Thyroid gland (tissue), 4 donors: Measurements from ENCODE around the gene IRF5. TPM values are rescaled to one million over a fixed set of nuclear protein-coding genes. Genes with fewer than 3 reads are reported as not detected.

ENCODE experiments used
- DNase-seq, 2 donors: peaks; one replicate each; pipeline ENCODE4 v3.0.0-alpha.2; 2019
- H3K27ac ChIP-seq, 3 donors: fragments of 200-600 bp; sonication (generic); 1 replicate in 2 of 3; 2 replicates in 1 of 3; pipeline ENCODE4 v1.5.1; 2016 to 2019; ENCODE audit warnings: mild to moderate bottlenecking in 1 of 3, moderate library complexity in 1 of 3
- H3K27me3 ChIP-seq: fragments of 200-600 bp; sonication (generic); one replicate; pipeline ENCODE4 v1.5.1; 2019
- H3K36me3 ChIP-seq, 2 donors: fragments of 200-600 bp; sonication (generic); one replicate each; pipeline ENCODE4 v1.5.1; 2016 to 2019
- H3K4me1 ChIP-seq, 2 donors: fragments of 200-600 bp; sonication (generic); one replicate each; pipeline ENCODE4 v1.5.1; 2017 to 2019
- H3K4me3 ChIP-seq, 3 donors: fragments of 200-600 bp; sonication (generic); replicated peaks in 1 of 3; 1 replicate in 2 of 3; 2 replicates in 1 of 3; pipeline ENCODE4 v1.5.1; 2016; ENCODE audit warnings: mild to moderate bottlenecking in 1 of 3
- H3K9me3 ChIP-seq: fragments of 200-600 bp; sonication (generic); one replicate; pipeline ENCODE4 v1.5.1; 2017
- POLR2A ChIP-seq, 2 donors: fragments of 450-650 bp; IDR thresholded peaks; one replicate each; pipeline ENCODE4 v1.6.1; 2017; ENCODE audit warnings: antibody characterized with exemption in 2 of 2, mild to moderate bottlenecking in 2 of 2, moderate library complexity in 1 of 2
- WGBS, 2 donors: methylation state at CpG; one replicate each; pipeline ENCODE4 v1.1.5; 2017; 5-methylcytosine and 5-hydroxymethylcytosine counted together
- intact Hi-C: fragments of 100-400 bp; cut with DNase I; formaldehyde crosslinking; loops from one replicate; pipeline ENCODE4 v1.15.1; 2023
- total RNA-seq, 4 donors: library from RNA; depleted of rRNA; stranded (reverse); fragments of >200 nt; gene quantifications; one replicate each; pipeline ENCODE4 v1.2.3, GENCODE V29; 2016
- TF ChIP-seq, protein P1 (sequence below), 6 experiments: fragments of 200-600 bp in 3 of 6; fragments of 450-650 bp in 3 of 6; sonication (generic) in 3 of 6; IDR thresholded peaks; one replicate each; pipeline ENCODE4 v1.5.1; 2016 to 2019; ENCODE audit warnings: antibody characterized with exemption in 6 of 6, mild to moderate bottlenecking in 2 of 6, inconsistent platforms in 1 of 6, moderate library complexity in 1 of 6

The IRF5 gene
- total RNA-seq, 4 donors from 2014 or later, result 3.7 to 6.0 (median 4.9) TPM

DNA sequence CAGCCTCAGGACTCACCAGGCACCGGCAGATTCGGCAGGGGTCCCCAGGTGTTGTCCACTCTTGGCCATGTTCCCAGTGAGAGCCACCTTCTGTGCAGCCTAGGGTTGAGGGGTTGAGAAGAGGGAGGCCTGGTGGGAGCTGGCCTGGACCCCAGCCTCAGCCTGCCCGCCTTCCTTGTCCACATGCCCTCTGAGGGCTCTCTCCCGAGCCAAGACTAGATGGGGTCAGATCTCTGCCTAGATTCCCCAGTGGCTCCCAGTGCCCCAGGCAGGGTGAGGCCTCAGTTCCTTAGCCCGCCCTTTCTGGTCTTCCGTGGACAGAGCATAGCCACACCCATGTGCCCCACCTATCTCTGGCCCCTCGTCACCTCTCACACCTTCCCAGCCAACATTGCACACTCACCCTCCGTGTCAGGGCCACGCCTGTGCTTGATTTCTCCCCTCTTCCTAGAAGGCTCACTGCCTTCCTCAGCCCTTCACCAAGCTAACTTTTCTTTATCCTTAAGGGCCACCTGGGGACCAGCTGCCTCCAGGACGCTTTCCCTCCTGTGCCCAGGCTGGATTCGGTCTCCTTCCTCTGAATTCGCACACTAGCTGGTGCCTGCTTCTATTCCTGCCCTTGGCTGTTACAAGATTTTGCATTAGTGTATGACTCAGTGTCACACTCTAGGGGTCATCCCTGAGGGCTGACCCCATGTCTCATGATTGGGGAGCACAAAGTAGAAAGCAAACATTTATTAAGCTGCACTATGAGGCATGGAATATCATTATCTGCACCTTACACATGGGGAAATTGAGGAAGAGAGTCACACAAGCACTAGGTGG lies 34.8 kb upstream of the IRF5 start:
- Histone ChIP-seq H3K27ac (no peak overlapping the region), H3K27me3 (no peaks in the 10 kb centered on the region), H3K4me3 (no peak overlapping the region), H3K9me3 (no peaks in the 10 kb centered on the region), H3K4me1 (no peaks in the 10 kb centered on the region), H3K36me3 (no peaks in the 10 kb centered on the region)
- intact Hi-C loops, result loop anchor here (5.0 kb wide), 1 partner anchor 309 kb away; no protein-coding TSS in a partner anchor
- DNase-seq, result no peak
- TF ChIP-seq POLR2A (IDR thresholded peaks at IDR 0.05), result no peak
- TF ChIP-seq, protein P1, sequence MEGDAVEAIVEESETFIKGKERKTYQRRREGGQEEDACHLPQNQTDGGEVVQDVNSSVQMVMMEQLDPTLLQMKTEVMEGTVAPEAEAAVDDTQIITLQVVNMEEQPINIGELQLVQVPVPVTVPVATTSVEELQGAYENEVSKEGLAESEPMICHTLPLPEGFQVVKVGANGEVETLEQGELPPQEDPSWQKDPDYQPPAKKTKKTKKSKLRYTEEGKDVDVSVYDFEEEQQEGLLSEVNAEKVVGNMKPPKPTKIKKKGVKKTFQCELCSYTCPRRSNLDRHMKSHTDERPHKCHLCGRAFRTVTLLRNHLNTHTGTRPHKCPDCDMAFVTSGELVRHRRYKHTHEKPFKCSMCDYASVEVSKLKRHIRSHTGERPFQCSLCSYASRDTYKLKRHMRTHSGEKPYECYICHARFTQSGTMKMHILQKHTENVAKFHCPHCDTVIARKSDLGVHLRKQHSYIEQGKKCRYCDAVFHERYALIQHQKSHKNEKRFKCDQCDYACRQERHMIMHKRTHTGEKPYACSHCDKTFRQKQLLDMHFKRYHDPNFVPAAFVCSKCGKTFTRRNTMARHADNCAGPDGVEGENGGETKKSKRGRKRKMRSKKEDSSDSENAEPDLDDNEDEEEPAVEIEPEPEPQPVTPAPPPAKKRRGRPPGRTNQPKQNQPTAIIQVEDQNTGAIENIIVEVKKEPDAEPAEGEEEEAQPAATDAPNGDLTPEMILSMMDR (IDR thresholded peaks at IDR 0.05), result no peak
- WGBS, 2 donors, result 82 to 92% methylated on average over 10 to 12 of the region's 12 CpGs

DNA sequence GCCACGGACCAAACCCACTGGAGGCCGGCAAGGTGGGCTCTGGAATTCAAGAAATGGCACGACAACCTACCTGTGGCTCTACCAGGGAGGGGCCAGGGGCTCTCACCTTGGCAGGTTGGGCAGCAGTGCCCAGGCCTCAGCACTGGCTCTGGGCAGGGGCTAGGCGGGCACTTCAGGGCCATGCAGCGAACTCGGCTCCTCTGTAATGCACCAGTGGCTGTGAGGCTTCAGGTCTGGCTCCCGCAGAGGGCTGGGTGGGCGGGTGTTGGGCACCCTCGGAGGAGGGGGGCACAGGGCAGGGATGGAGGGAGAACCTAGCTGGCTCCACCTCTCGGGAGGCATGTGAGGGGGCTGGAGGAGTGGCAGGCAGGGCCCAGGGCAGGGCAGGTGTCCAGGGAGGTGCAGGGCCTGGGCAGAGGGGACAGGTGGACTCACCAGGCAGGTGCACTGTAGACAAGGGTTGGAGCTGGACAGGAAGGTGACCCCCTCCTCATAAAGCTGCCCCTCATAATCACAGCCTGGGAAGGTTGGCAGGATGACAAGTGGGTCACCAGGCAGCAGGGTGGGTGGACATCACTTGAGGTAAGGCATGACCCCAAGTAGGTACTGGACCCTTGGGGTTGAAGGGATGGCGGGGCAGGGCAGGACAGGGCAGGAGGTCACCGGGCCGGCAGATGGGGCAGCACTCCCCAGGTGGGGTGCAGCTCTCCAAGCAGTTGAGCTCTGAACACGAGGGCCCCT lies 33.9 kb upstream of the IRF5 start:
- TF ChIP-seq, protein P1 (IDR thresholded peaks at IDR 0.05), result no peak
- TF ChIP-seq POLR2A (IDR thresholded peaks at IDR 0.05), result no peak
- intact Hi-C loops, result loop anchor here (5.0 kb wide), 1 partner anchor 309 kb away; no protein-coding TSS in a partner anchor
- DNase-seq, result no peak
- Histone ChIP-seq H3K27me3 (no peaks in the 10 kb centered on the region), H3K27ac (no peak overlapping the region), H3K9me3 (no peaks in the 10 kb centered on the region), H3K36me3 (no peaks in the 10 kb centered on the region), H3K4me3 (no peak overlapping the region), H3K4me1 (no peaks in the 10 kb centered on the region)
- 75 to 80% methylated on average over 11 to 14 of the region's 14 CpGs for WGBS, 2 donors

DNA sequence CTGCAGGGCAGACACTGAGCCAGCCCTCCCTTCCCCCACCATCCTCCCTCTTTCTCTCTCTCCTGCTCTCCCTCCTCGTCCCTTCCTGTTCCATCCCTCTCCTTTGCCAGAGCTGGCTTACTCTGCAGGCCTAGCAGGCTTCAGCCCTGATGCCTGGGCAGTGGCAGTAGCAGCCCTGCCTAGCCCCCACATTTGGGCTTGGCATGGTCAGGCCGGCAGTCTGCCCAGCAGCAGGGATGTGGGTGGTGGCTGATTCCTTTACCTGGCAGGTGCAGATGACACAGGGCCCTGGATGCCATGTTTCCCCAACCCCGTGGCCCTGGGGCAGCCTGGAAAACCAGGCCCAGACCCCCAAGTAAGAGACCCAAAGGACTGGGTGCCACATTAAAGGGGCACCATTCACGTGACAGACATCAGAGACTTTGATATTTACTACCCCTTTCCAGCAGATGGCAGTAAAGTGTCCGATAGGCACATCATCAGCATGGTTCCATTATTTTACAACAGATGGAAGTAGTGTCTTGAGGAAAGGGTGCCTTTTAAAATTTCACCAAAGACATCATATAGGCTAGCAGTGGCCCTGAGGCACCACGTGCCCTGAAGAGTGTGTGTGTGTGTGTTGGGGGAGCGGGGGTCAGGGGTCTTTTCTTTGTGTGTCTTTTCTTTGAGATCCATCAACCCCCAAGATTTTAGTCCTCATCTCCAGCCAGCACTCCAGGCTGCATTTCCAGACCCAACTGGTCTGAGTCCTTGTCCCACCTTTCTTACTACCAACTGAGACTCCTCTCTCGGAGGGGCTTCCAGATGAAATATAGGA lies 33.1 kb upstream of the IRF5 start:
- 41 to 51% methylated on average over 8 of the region's 8 CpGs for WGBS, 2 donors
- no peak overlapping the region for H3K27ac ChIP-seq
- H3K9me3 ChIP-seq, result no peaks in the 10 kb centered on the region
- intact Hi-C loops, result loop anchor here (5.0 kb wide), 2 partner anchors 188 to 308 kb away; no protein-coding TSS in a partner anchor
- no peak overlapping the region for H3K4me3 ChIP-seq
- no peaks in the 10 kb centered on the region for H3K36me3 ChIP-seq
- peaks cover under 1% of the 10 kb centered on the region in 2 donors for H3K4me1 ChIP-seq
- no peaks in the 10 kb centered on the region for H3K27me3 ChIP-seq
- DNase-seq, result no peak
- no peak for TF ChIP-seq POLR2A (IDR thresholded peaks at IDR 0.05)
- TF ChIP-seq, protein P1 (IDR thresholded peaks at IDR 0.05), result peak; percentile 37 to 71 (median 63)

DNA sequence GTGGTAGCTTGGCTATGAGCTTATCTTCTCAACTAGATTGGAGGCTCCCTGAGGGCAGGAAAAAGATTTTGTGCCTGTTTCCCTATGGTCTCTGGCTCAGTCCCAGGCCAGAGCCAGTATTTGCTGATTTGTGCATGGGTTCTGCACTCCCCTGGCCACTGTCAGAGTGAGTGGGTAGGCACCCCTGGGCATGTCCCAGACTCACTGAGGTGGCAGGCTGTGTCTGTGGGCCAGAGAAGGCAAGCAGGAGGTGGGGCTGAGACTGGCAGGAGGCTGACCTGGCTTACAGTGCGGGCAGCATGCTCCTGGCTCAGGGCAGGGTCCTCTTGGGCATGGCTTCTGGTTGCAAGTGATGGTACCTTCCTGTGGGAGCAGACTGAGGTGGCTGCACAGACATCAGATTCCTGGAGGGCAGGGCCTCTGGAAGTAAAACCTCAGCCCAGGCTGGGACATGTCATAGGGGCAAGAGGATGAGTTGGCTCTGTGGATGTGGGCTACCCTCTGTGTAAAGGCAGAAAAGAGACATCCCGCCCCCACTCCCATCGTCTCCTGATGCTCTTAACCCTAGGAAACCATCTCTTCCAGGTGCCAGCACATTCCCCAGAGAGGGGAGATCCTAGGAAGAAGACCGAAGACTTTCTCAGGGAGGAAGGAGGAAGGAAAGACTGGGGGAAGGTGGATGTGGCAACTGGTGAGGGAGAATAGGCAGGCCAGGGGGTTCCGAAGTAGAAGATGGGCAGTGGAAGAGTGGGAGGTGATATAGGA lies 31.5 kb upstream of the IRF5 start:
- DNase-seq, result no peak

More for the DNA sequence above, 31.5 kb upstream of the IRF5 start:
- H3K4me3 ChIP-seq, result no peak overlapping the region
- TF ChIP-seq, protein P1 (IDR thresholded peaks at IDR 0.05), result no peak
- no peak for TF ChIP-seq POLR2A (IDR thresholded peaks at IDR 0.05)
- H3K27me3 ChIP-seq, result peaks cover 8% of the 10 kb centered on the region
- 87 to 89% methylated on average over 4 to 5 of the region's 5 CpGs for WGBS, 2 donors
- intact Hi-C loops, result loop anchor here (5.0 kb wide), 1 partner anchor 186 kb away; no protein-coding TSS in a partner anchor
- no peaks in the 10 kb centered on the region for H3K9me3 ChIP-seq
- H3K27ac ChIP-seq, result no peak overlapping the region
- no peaks in the 10 kb centered on the region for H3K36me3 ChIP-seq
- H3K4me1 ChIP-seq, result peaks cover 5 to 12% of the 10 kb centered on the region in 2 donors
